Eye (tissue), 1 donor: Measurements from ENCODE around the gene PAIP2.
"Not testable (repeated sequence)": the region's sequence is repeated elsewhere in the genome, so short reads cannot be mapped to it uniquely, and the experiment has no call there.

Experiments
- DNase-seq: peaks from one replicate; pipeline ENCODE4 v3.0.0-alpha.2; 2015

PAIP2 gene

DNA sequence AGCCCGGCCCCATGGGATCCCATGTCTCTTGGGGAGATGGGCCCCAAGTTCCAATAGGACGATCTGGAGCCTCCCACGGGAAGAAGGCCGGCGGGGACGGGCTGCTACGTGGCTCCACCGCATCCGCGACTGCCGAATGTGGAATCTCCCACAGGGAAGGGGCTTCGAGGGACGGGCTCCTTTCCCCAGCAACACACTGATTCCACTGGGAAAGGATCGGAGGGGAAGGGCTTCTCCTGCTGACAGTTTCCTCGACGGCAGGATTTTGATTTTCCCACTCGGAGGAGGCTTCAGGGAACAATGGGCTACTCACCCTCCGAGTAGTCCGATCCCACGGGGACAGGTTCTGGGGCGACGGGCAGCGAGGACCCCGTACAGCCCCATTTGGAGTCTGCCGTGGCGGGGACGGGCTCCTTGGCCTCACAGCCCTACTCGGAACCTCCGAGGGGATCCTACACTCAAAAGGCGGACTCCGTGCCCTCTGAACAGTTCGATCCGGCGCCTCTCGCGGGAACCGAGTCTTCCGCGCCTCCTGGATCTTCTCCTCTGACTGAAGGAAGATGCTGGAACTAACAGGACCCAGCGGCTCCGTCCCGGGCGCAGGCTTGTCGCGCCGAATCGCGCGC, 52.0 kb downstream of the PAIP2 start:
- peak; percentile 63 for DNase-seq

DNA sequence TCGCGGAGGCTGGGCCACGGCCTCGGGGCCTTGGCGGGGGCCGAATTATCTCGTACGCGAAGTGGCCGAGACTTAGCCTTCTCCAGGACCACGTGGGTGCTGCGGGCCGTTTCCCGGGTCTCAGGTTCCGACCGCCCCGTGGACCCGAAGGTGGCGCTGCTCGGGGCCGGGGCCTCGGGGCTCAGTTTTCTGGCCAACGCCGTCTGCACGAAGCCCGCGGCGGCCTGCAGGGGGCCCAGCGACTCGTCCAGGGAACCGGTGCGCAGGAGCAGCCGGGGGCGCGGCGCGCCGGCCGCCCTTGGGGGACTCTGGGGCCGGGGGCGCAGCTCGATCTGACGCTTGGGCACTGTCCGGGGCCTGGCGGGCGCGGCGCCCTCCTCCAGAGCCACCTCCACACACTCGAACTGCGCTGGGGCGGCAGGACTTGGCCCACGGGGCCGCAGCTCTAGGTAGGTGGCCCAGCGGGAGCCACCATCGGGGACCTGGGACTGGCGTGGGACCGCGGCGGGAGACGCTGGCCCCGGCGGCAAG, 52.5 kb downstream of the PAIP2 start:
- DNase-seq: peak; percentile 71

DNA sequence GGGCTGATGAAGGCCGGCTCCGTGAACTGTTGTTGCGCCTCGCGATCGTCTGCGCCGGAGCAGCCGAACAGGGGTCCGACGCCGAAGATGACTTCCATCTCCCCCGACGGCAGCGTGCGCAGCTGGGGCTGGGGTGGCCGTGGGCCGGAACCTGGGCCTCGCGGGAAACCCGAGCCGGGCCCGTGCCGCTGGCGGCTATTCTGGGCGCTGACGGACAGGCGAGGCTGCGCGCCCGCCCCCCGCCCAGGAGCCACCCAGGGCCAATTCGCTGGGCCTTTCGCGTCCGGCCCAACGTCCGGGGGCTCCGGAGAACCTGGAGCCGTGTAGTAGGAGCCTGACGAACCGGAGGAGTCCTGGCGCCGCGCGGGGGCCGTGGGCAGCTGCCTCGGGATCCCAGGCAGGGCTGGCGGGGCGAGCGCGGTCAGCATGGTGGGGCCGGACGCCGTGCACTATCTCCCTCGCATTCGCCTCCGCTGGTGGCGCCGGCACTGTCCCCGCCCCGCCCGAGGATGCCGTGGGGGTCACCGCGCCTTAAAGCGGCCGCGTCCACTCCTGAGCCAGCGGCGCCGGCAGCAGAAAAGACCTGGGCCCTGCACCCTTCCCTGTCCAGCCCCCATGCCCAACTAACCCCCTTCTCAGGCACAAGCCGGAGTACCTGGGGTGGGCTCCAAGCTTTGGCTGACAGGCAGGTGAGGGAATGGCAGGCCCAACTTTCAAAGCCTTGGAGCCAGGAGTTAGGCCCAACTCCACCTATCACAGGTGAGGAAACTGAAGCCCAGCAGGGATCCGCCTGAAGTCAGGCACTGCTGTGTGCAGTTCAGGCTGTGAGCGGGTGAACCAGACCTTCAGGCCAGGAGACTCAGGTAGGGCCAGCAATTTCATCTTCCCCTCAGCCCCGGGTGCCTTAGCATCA, 53.3 kb downstream of the PAIP2 start, which contains the start of gene PROB1:
Gene PROB1 (minus strand): TSS at position 451 of the 913 bp plus-strand sequence. CDS start 23 bp downstream, at position 428.
- peak; percentile 39 for DNase-seq

DNA sequence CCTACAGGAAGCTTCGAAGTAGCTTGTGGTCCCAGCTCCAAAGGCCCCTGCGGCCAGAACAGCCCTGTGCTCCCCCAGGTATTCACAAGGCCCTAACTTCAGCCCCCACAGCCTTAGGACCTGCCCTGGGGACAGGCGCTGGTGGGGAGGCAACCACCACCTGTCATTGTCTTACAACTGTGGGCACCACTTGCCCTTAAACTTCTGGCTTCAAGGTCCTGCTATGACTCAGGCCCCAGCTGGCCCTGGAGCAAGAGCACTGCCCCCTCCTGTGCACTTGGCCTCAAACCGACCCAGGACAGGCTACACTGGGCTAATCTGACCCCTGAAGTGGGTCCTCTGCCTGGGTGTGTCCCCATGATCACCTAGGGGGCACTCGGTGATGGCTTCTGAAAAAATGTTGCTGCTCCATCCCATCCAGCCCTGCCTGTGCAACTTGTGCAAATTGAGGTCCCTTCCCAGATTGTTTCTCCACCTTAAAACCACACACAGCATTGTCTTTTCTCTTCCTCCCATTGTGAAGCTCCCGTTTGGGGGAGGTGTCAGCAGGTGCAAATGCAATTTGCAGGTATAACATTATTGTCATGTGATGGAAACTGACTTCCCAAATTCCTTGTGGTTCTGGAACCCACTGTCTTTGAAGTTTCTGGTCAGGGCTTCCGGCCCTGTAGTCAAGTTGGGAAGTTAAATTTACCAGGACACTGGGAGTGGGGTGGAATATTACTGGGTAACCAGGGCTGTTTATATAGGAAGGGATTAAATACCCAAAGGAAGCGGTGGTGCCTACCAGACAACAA, 54.4 kb downstream of the PAIP2 start:
- DNase-seq: no peak

DNA sequence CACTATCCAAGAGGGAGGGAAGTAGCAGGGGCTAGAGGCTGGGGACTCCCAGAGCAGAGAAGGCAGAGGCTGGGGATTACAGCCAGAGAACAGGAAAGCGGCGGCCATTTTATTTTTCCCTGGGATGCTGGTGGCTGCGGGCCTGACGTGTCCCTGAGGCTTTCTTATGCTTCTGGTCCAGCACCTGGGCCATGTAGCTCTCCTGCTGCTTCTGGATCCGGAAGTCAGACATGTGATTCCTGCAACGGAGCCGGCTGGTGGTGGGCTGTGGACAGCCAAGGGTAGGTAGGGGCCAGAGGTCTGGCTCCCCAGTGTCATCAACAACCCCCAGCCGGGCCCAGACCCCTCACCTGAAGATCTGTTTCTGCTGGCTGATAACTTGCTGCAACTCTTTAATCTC, 55.0 kb downstream of the PAIP2 start:
- no peak for DNase-seq

DNA sequence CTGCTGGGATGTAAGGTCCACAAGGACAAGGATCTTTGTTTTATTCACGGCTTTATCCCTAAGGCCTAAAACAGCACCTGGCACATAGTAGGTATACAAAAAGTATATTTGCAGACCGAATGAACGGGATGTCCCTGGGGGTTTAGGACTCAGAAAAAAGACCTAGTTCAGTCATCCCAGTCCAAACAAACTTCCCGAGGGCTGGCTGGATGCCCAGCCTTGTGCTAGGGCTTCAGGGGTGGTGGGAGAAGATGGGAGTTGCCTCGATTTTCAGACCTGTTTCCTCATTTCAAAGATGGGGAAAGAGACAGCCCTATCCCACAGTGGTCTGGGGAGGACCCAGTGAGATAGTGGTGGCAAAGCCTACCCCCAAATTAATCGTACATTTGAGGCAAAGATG, 56.3 kb downstream of the PAIP2 start:
- no peak for DNase-seq

DNA sequence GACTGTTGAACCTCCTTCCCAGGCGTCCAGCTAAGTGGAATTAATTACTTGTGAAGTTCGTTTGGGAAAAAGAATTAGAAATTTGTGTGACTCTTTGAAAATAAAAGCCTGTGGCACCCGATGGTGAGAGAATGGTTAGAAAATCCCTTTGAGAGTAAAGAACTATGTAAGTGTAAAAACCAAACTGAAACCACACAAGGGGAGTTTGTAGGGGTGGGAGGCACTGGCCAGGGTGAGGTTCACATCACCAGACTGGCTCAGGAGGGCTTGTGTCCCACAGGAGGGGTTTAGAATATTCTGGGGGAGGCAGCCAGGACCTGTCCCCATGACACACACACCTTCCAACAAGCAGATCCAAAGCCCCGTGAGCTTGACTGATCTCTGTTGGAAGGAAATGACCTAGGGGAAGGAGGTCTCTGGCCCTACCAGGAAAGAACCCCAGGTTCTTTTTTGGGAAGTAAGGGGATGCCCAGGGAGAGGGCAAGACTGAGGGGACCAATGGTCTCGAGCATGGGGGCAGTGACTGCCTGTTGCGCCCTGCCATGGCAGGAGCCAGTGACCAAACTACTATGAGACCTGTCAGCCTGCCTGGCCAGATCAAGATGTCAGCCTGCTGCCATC, 58.0 kb downstream of the PAIP2 start:
- DNase-seq: no peak

DNA sequence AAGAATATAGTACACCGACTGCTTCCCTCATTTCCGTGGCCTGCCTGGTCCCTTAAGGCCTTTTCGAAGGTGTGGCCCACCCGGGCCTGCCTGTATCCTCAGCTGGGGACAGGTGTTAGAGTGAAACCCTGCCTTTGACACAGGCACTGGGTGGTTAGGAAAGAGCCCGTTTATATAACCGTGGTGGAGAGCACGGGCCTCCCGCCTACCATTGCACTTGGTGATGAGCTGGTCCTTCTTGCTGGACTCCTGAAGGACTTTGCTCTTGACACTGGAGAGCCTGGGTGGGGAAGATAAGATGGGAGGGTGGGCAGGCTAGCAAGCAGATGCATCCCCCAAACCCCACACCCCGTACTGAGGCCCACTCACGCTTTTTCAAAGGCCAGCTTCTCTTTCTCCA, 59.9 kb downstream of the PAIP2 start:
- no peak for DNase-seq

DNA sequence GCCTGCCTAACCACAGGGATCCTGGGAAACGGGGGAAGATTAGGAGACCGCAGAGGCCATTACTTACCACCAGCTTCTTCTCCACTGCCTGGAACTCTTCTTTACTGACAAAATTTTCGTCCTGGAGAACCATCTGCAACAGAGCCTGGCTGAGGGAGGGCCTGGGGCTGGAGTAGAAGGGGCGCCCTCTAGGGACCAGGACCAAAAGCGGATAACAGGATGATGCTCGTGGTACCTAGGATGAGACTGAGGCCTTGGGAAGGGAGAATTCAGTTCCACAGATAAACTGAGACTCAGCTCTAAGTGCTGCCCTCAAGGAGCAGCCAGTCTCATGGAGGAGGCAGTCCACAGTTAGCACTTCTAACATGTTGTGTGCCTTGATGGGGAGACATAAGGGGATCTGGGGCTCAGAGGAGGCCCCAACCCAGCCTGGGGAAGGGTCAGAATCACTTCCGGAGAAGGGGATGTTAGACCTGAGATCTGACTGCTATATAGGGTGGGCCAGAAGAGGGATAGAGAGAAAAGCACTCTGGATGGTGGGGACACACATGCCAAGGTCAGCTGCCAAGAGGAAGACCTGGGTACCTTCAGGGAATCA, 61.0 kb downstream of the PAIP2 start:
- DNase-seq: no peak

DNA sequence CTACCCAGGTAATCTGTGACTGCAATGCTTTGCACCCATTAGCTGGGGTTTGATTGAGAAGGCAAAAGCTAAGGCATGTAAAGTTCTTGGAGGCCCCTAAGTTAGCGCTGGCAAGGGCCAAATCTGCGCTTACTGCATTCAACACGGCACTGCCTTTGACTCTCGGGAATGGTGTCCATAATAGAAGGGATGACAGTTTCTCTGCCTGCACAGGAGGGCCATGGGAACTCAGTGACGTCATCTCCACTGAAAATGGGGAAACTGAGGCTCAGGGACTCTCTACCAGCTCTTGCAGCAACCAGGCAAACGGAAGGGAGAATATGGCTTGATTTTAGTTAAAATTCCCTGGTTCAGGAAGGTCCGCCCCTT, 61.7 kb downstream of the PAIP2 start:
- no peak for DNase-seq

DNA sequence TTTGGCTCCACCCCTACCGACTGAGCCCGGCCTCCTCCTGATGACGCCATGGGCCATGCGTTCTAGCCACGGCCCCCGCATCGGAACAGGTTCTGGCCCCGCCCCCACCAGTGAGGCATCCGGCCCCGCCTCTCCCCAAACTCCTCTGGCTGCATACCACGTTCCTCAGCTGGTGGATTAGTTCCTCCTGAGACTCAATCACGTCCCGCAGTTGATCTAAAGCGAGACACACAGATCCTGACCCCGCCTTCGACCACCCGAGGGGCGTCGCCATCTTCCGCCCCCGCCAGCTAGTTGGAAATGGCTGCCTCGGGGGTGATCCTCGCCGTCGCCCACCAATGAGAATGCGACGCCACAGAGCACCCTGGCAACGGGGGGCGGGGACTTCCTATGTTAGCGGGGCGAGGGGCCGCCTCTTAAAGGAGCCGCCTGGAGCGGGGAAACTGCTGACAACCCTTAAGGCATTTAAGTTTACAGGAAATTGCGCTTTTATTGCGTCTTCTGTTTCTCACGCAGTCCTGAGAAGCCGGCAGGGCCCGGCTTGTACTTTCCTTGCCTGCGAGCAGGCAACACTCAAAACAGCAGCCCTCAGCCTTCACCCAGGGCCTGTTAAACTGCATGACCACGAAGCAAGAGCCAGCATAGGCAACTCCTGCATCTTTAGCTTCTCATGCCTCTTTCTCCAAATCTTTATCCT, 62.3 kb downstream of the PAIP2 start, which contains the start of gene SPATA24:
Gene SPATA24 (minus strand): TSS at position 303 of the 697 bp plus-strand sequence. CDS start 29 bp downstream, at position 274.
- peak; percentile 99 for DNase-seq

DNA sequence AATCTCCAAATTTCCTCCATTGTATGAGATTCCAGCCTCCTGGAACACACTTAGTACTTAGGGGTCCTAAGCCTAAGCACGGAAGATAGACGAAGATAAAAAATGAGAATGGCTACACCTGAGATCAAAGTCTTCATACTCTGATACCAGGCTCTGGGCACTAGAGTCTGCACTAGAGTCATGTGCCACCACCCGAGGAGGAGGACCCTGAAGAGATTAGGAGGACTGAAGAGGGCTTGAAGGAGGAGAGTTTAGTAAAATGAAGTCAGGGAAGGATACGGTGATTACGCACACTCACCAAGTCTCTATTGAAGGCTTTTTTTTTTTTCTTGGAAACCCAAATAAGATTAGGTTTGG, 62.8 kb downstream of the PAIP2 start:
- DNase-seq: no peak

DNA sequence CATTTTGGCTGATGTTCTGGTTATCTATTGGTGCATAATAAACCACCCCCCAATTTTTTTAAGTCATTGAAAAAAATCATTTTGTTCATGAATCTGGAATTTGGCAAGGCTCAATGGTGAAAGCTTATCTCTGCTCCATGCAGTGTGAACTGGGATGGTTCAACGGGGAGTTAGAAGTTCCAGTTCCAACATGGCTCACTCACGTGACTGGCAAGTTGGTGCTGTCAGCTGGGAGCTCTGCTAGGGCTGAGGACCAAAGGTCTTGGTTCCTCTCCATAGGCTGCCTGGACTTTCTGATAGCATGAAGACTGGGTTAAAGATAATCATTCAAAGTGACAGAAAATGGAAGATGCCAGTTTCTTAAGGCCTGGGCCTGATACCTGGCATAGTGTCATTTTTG, 65.3 kb downstream of the PAIP2 start:
- DNase-seq: no peak

DNA sequence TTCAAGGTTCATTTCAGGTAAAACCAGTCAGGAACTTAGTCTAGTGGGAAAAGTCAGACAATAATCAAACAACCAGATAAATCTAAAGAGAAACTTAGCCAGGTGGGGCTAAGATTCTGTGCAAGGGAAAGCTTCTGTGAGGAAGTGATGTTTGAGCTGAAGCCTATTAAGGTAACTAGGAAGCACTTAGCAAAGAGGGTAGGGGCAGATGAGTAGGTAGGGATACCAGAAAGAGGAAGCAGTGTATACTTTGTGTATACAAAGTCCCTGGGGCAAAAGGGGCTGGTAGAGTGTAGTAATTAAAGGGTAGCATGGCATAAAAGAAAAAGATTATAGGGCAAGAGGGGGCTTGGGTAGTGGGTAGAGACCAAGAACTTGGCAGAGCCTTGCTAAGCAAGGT, 65.9 kb downstream of the PAIP2 start:
- no peak for DNase-seq

DNA sequence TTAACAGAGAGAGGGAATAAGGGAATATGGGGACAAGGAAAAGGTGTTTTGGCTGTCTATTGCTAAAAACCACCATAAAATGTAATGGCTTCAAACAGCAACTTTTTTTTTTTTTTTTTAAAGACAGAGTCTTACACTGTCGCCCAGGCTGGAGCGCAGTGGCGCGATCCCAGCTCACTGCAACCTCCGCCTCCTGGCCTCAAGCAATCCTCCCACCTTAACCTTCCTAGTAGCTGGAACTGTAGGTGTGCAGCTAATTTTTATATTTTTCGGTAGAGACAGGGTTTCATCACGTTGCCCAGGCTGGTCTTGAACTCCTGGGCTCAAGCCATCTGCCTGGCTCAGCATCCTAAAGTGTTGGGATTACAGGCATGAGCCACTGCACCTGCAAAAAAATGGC, 66.5 kb downstream of the PAIP2 start:
- no peak for DNase-seq

DNA sequence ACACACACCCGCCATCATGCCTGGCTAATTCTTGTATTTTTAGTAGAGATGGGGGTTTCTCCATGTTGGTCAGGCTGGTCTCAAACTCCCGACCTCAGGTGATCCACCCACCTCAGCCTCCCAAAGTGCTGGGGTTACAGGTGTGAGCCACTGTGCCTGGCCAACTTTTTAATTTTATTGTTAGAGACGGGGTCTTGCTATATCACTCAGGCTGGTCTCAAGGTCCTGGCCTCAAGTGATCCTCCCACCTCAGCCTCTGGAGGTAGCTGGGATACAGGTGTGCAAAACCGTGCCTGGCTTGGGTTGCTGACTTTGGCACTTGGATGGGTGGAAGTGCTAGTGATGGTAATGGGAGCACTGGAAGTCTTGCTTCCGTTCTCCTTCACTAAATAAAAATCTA, 67.5 kb downstream of the PAIP2 start:
- not testable (repeated sequence) for DNase-seq

DNA sequence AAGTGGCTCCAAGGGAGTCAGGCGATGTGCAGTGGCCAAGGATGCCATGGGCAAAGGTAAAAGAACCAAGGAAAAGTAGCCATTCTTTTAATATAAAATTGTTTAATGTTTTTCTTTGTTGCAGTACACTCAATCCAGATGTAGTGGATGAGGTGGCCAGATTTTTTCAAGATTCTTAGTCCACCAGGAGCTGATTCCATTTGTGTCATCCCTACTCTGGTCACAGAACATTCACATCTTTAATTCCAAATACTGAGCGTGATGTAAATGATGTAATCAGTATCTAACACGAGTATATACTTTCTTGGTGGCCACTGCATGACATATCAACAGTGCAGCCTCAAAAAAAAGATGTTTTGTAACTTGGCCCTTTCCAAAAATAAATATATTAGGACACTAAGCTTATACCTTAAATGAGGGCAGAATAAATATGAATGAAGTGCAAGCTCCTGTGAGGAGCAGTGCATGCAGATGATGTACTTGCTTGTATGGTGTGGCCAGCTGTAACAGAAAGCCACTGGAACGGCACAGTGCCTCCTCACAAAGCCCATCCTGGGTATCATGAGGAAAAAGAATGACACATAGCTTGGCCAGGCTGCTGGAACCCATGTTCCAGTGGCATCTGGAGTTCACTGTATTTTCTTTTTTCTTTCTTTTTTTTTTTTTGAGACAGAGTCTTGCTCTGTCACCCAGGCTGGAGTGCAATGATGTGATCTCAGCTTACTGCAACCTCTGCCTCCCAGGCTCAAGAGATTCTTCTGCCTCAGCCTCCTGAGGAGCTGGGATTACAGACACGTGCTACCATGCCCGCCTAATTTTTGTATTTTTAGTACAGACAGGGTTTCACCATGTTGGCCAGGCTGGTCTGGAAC, 68.7 kb downstream of the PAIP2 start:
- DNase-seq: no peak

DNA sequence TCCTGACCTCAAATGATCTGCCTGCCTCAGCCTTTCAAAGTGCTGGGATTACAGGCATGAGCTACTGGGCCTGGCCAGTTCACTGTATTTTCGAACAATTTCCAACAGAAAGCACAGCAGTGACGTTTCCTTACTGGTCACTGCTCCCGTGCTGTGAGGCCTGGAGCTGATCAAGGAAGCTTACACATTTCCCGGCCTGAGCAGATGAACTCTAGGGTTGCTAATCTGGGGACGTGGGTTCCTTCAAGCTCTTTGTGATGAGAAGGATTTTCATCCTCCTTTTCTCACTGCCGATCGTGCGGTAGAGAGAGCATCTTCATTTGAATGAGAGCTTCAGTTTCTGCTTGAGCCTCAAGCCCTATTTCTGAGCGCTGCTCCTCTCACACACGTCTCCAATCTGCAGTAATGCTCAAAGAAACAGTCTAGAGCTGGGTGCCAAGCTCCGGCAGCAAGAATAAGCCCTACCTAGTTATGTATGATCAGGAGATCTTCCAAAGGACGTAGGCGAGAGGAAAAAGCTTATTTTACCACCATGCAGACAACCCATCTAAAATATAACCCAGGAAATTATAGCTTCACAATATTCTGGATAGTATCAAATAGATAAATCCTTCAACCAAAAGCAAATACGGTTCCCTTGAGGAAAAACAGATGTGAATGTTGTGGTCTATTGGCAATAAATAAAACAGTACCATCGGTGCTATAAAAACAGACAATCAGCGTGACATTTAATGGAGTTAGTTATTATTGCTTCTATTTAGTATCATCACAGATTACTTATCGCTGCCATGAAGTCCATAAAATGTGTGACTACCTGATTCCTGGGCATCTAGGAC, 69.6 kb downstream of the PAIP2 start:
- no peak for DNase-seq

DNA sequence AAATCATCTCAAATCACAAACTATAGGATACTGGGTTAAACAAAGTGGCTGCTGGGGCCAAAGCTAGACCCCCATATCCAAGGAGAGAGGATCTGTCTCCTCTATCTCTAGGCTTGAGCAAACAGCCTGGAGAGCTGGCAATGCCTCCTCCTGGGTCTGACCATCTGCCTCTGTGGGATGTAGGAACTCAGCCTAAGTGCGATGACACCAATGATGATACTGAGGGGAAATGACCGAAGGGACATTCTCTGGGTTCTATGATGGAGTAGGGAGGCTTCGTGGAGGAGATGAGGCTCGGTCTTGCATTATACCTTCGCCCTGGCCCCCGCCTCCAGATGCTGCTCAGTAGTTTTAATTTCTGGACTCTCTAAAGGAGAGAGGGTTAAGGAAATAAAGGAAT, 71.5 kb downstream of the PAIP2 start:
- DNase-seq: no peak

DNA sequence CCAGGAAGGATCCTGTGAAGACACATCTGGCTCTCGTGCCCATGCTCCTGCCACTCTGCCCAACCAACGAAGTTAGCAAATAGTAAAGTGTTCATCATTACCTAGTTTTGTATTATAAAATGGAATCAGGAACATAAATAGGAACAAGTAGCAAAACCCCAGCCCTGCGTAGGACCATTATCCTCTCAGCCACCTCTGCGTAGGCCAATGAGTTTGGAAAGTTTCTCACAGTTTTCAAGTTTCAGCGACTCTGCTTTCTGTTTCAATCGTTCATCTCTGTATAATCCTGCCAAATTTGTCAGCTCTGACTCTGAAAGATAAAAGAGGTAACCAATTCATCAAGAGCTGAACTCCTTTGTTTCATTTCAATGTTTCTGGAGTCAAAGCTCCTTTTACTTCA, 72.3 kb downstream of the PAIP2 start:
- DNase-seq: no peak
